Hepatocyte (in vitro differentiated cells): ENCODE data around the gene ZNF394. TPM values are rescaled to one million over a fixed set of nuclear protein-coding genes. Genes with fewer than 3 reads are reported as not detected.

Experiments used
- DNase-seq: peaks from one replicate; pipeline ENCODE4 v3.0.0-alpha.2; 2016; ENCODE audit warnings: low spot score
- H2AFZ ChIP-seq: fragments of 200-600 bp; sonication (generic); 2 replicates; pipeline ENCODE4 v1.6.0; 2016; ENCODE audit warnings: antibody characterized with exemption, mild to moderate bottlenecking
- H3K27ac ChIP-seq: fragments of 200-600 bp; sonication (generic); 2 replicates; pipeline ENCODE4 v1.5.1; 2016; ENCODE audit warnings: mild to moderate bottlenecking
- H3K27me3 ChIP-seq: fragments of 200-600 bp; sonication (generic); 2 replicates; pipeline ENCODE4 v1.6.1; 2016
- H3K36me3 ChIP-seq: fragments of 200-600 bp; sonication (generic); replicated peaks from 2 replicates; pipeline ENCODE4 v1.5.1; 2016; ENCODE audit warnings: low read depth; ENCODE audit not compliant: insufficient read depth
- H3K4me1 ChIP-seq: fragments of 200-600 bp; sonication (generic); 2 replicates; pipeline ENCODE4 v1.5.1; 2016; ENCODE audit warnings: mild to moderate bottlenecking, moderate library complexity; ENCODE audit not compliant: insufficient read depth
- H3K4me2 ChIP-seq: fragments of 200-600 bp; sonication (generic); 2 replicates; pipeline ENCODE4 v1.6.0; 2016
- H3K4me3 ChIP-seq: fragments of 200-600 bp; sonication (generic); 2 replicates; pipeline ENCODE4 v1.5.1; 2016; ENCODE audit warnings: mild to moderate bottlenecking
- H3K79me2 ChIP-seq: fragments of 200-600 bp; sonication (generic); 2 replicates; pipeline ENCODE4 v1.6.0; 2017; ENCODE audit warnings: mild to moderate bottlenecking
- H3K9me2 ChIP-seq: fragments of 200-600 bp; sonication (generic); replicated peaks from 2 replicates; pipeline ENCODE4 v1.6.0; 2017; ENCODE audit warnings: mild to moderate bottlenecking; ENCODE audit not compliant: insufficient read depth
- H3K9me3 ChIP-seq: fragments of 200-600 bp; sonication (generic); 2 replicates; pipeline ENCODE4 v1.5.1; 2016; ENCODE audit warnings: low read depth, mild to moderate bottlenecking
- H4K20me1 ChIP-seq: fragments of 200-600 bp; sonication (generic); 2 replicates; pipeline ENCODE4 v1.6.0; 2016; ENCODE audit warnings: mild to moderate bottlenecking; ENCODE audit not compliant: insufficient read depth, poor library complexity, severe bottlenecking
- CTCF ChIP-seq: fragments of 200-600 bp; sonication (generic); IDR thresholded peaks from 2 replicates; pipeline ENCODE4 v1.5.1; 2016; ENCODE audit warnings: antibody characterized with exemption, mild to moderate bottlenecking; ENCODE audit not compliant: poor library complexity
- EZH2 ChIP-seq: fragments of 200-600 bp; sonication (generic); IDR thresholded peaks from 2 replicates; pipeline ENCODE4 v1.6.1; 2016; ENCODE audit warnings: antibody characterized with exemption, mild to moderate bottlenecking, borderline replicate concordance
- EZH2phosphoT487 ChIP-seq: fragments of 200-600 bp; sonication (generic); IDR thresholded peaks from one replicate; pipeline ENCODE4 v1.6.1; 2018; ENCODE audit warnings: antibody characterized with exemption, mild to moderate bottlenecking, low read depth, moderate library complexity; ENCODE audit not compliant: unreplicated experiment, severe bottlenecking
- WGBS: methylation state at CpG from one replicate; pipeline ENCODE4 v1.1.6; 2016; ENCODE audit warnings: low lambda C conversion rate; ENCODE audit errors: missing lambda C conversion rate; 5-methylcytosine and 5-hydroxymethylcytosine counted together
- polyA plus RNA-seq: library from polyadenylated mRNA; unstranded; fragments of >200 nt; fragmentation: Nextera tagmentation; extraction: Ambion mirVana; gene quantifications from 2 replicates; pipeline ENCODE4 v1.2.1, GENCODE V29; 2016
- total RNA-seq: library from RNA; depleted of rRNA; stranded (reverse); fragments of >200 nt; gene quantifications from 2 replicates; pipeline ENCODE4 v1.2.3, GENCODE V29; 2014

Gene ZNF394
- total and polyA plus RNA-seq, 2 experiments from 2014 or later: 18.4 to 19.4 TPM

GRCh38 chr7:99472561-99473314, 27.3 kb downstream of the ZNF394 start, which contains the start of gene ZNF789:
ZNF789 (plus strand) TSS chr7:99472890; CDS start chr7:99476457, 3,567 bp downstream.
- WGBS: under 1% methylated on average over 56 of the region's 56 CpGs

GRCh38 chr7:99469381-99470065, 30.6 kb downstream of the ZNF394 start:
- Histone ChIP-seq H3K4me3 (no peak overlapping the region), H3K27me3 (no peaks in the 10 kb centered on the region), H4K20me1 (no peaks in the 10 kb centered on the region), H3K9me2 (no peaks in the 10 kb centered on the region), H3K27ac (no peak overlapping the region), H3K79me2 (peaks cover 27% of the 10 kb centered on the region), H2AFZ (no peak overlapping the region), H3K4me1 (peaks cover 15% of the 10 kb centered on the region), H3K36me3 (no peaks in the 10 kb centered on the region), H3K9me3 (no peaks in the 10 kb centered on the region), H3K4me2 (no peak overlapping the region)
- no peak for DNase-seq
- TF ChIP-seq CTCF (no peak), EZH2phosphoT487 (no peak), EZH2 (no peak)
- WGBS: 44% methylated on average over 23 of the region's 23 CpGs

More at GRCh38 chr7:99472561-99473314, 27.3 kb downstream of the ZNF394 start, which contains the start of gene ZNF789:
- TF ChIP-seq EZH2 (no peak), EZH2phosphoT487 (no peak), CTCF (no peak)
- Histone ChIP-seq H3K79me2 (peaks cover 45% of the 10 kb centered on the region), H3K27me3 (no peaks in the 10 kb centered on the region), H3K36me3 (no peaks in the 10 kb centered on the region), H3K9me2 (no peaks in the 10 kb centered on the region), H4K20me1 (no peaks in the 10 kb centered on the region), H3K4me1 (peaks cover 7% of the 10 kb centered on the region), H3K4me3 (peak within 1 kb of the TSS; percentile 65), H3K4me2 (peak within 1 kb of the TSS; percentile 80), H3K27ac (peak within 1 kb of the TSS; percentile 94), H3K9me3 (no peaks in the 10 kb centered on the region), H2AFZ (peak within 1 kb of the TSS; percentile 73)
- peak; percentile 99 for DNase-seq

GRCh38 chr7:99468336-99468918, 31.7 kb downstream of the ZNF394 start:
- Histone ChIP-seq H3K36me3 (no peaks in the 10 kb centered on the region), H3K9me3 (no peaks in the 10 kb centered on the region), H3K79me2 (peaks cover 27% of the 10 kb centered on the region), H4K20me1 (peaks cover 4% of the 10 kb centered on the region), H3K4me3 (no peak overlapping the region), H3K4me1 (peaks cover 9% of the 10 kb centered on the region), H2AFZ (no peak overlapping the region), H3K4me2 (no peak overlapping the region), H3K27ac (no peak overlapping the region), H3K27me3 (no peaks in the 10 kb centered on the region), H3K9me2 (no peaks in the 10 kb centered on the region)
- WGBS: 96% methylated on average over 26 of the region's 29 CpGs
- DNase-seq: no peak
- TF ChIP-seq EZH2 (no peak), CTCF (no peak), EZH2phosphoT487 (no peak)
